ENCODE data around the gene RAD18.

DNA sequence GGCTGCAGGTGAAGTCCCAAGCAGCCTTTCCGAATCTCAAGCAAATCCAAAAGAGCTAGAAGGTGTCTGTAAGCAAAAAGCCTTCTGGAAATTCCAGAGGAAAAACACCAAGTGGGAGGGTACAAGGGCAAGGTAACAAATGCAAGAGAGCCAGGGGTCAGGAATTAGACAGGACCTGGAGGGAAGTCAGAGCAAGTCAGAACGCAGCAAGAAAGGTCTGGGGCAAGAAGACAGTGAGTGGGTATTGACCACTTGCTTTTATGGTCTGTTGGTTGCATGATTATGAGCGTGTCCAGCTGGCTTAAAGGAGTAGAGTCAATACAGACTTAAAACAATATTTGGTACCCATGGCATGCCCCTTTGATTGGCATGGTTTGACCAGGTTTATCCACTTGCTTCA, 127.2 kb downstream of the RAD18 start:
- TF ChIP-seq, protein P1, sequence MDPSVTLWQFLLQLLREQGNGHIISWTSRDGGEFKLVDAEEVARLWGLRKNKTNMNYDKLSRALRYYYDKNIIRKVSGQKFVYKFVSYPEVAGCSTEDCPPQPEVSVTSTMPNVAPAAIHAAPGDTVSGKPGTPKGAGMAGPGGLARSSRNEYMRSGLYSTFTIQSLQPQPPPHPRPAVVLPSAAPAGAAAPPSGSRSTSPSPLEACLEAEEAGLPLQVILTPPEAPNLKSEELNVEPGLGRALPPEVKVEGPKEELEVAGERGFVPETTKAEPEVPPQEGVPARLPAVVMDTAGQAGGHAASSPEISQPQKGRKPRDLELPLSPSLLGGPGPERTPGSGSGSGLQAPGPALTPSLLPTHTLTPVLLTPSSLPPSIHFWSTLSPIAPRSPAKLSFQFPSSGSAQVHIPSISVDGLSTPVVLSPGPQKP (CRISPR knock-in tag; IDR thresholded peaks at IDR 0.05), result no peak
- no peak for TF ChIP-seq CCNT2 (IDR thresholded peaks at IDR 0.05; ENCODE audit: borderline replicate concordance, extremely low read depth, insufficient read length, low read depth, low read length)
- TF ChIP-seq CBX3 (IDR thresholded peaks at IDR 0.05; ENCODE audit: borderline replicate concordance in 1 of 2, low read length in 2 of 2), result no peak
- no peak for TF ChIP-seq MCM7 (IDR thresholded peaks at IDR 0.05)
- TF ChIP-seq EZH2 (IDR thresholded peaks at IDR 0.05; ENCODE audit: borderline replicate concordance, low read depth, low read length), result no peak
- TF ChIP-seq ZNF589 (CRISPR knock-in tag; IDR thresholded peaks at IDR 0.05; ENCODE audit: low read depth), result no peak
- no peak for TF ChIP-seq RCOR1 (IDR thresholded peaks at IDR 0.05; ENCODE audit: borderline replicate concordance in 1 of 2, low read depth in 2 of 2, low read length in 2 of 2)
- TF ChIP-seq ZFP30 (CRISPR knock-in tag; IDR thresholded peaks at IDR 0.05; ENCODE audit: borderline replicate concordance), result no peak
